HepG2 (cell line): ENCODE results near the gene PPP1CA. TPM values are rescaled to one million over a fixed set of nuclear protein-coding genes. Genes with fewer than 3 reads are reported as not detected.

Source experiments
- AHR ChIP-seq: IDR thresholded peaks from 2 replicates; pipeline ENCODE4 v1.6.1; 2018; ENCODE audit warnings: missing genetic modification reagents, missing compliant biosample characterization
- ARNT ChIP-seq: fragments of 450-650 bp; IDR thresholded peaks from 2 replicates; pipeline ENCODE4 v1.6.1; 2017
- BRD4 ChIP-seq: sonication (generic); formaldehyde crosslinking; IDR thresholded peaks from 2 replicates; pipeline ENCODE4 v1.4.0; 2020; ENCODE audit warnings: missing genetic modification reagents
- DMTF1 ChIP-seq: sonication (generic); formaldehyde crosslinking; IDR thresholded peaks from 2 replicates; pipeline ENCODE4 v1.4.0; 2020; ENCODE audit warnings: mild to moderate bottlenecking, missing genetic modification reagents
- EHMT2 ChIP-seq: fragments of 200-600 bp; sonication (generic); IDR thresholded peaks from 2 replicates; pipeline ENCODE4 v1.7.0; 2017; ENCODE audit warnings: antibody characterized with exemption, low read depth, low read length, borderline replicate concordance
- ELF1 ChIP-seq: sonication (generic); formaldehyde crosslinking; IDR thresholded peaks from 2 replicates; pipeline ENCODE4 v1.4.0; 2020; ENCODE audit warnings: missing genetic modification reagents
- GFI1 ChIP-seq: sonication (generic); formaldehyde crosslinking; IDR thresholded peaks from 2 replicates; pipeline ENCODE4 v1.5.0; 2020; ENCODE audit warnings: missing genetic modification reagents, mild to moderate bottlenecking, borderline replicate concordance
- GRHL1 ChIP-seq: sonication (generic); formaldehyde crosslinking; conservative IDR thresholded peaks from 2 replicates; pipeline ENCODE4 v1.8.0; 2022; ENCODE audit warnings: missing genetic modification reagents
- IRX3 ChIP-seq: sonication (generic); formaldehyde crosslinking; IDR thresholded peaks from 2 replicates; pipeline ENCODE4 v1.8.1; 2023; ENCODE audit warnings: mild to moderate bottlenecking, low read depth, missing genetic modification reagents, borderline replicate concordance
- PCBP2 ChIP-seq: fragments of 200-400 bp; formaldehyde crosslinking; optimal IDR thresholded peaks from 2 replicates; pipeline ENCODE3; 2018; ENCODE audit warnings: low read length, low read depth; ENCODE audit not compliant: poor library complexity, severe bottlenecking
- PHF20 ChIP-seq: sonication (generic); formaldehyde crosslinking; IDR thresholded peaks from 2 replicates; pipeline ENCODE4 v1.5.0; 2020; ENCODE audit warnings: mild to moderate bottlenecking, missing genetic modification reagents
- PLRG1 ChIP-seq: fragments of 450-650 bp; conservative IDR thresholded peaks from 2 replicates; pipeline ENCODE4 v1.6.1; 2016
- SRF ChIP-seq: IDR thresholded peaks from 2 replicates; pipeline ENCODE4 v1.6.1; 2011; ENCODE audit warnings: mild to moderate bottlenecking, low read depth, low read length, moderate library complexity
- THRA ChIP-seq: sonication (generic); formaldehyde crosslinking; IDR thresholded peaks from 2 replicates; pipeline ENCODE4 v1.4.0; 2020; ENCODE audit warnings: missing genetic modification reagents, borderline replicate concordance
- USF2 ChIP-seq, 2 experiments: sonication (generic) in 1 of 2; formaldehyde crosslinking in 1 of 2; IDR thresholded peaks; 2 replicates each; pipeline versions ENCODE4 v1.5.1 to v1.6.1; 2011 to 2020; ENCODE audit warnings: borderline replicate concordance in 1 of 2, low read depth in 1 of 2, low read length in 1 of 2, mild to moderate bottlenecking in 1 of 2, missing genetic modification reagents in 1 of 2, moderate library complexity in 1 of 2
- ZFYVE20 ChIP-seq: sonication (generic); formaldehyde crosslinking; IDR thresholded peaks from 2 replicates; pipeline ENCODE4 v1.8.0; 2023; ENCODE audit warnings: low read depth, mild to moderate bottlenecking, moderate library complexity, missing genetic modification reagents, borderline replicate concordance
- ZNF101 ChIP-seq: sonication (generic); formaldehyde crosslinking; IDR thresholded peaks from 2 replicates; pipeline ENCODE4 v1.4.0; 2020; ENCODE audit warnings: mild to moderate bottlenecking, low read depth, missing genetic modification reagents, borderline replicate concordance
- ZNF274 ChIP-seq: sonication (generic); formaldehyde crosslinking; IDR thresholded peaks from 2 replicates; pipeline ENCODE4 v1.5.1; 2020; ENCODE audit warnings: mild to moderate bottlenecking, missing genetic modification reagents
- ZNF547 ChIP-seq: sonication (generic); formaldehyde crosslinking; IDR thresholded peaks from 2 replicates; pipeline ENCODE4 v1.5.1; 2020; ENCODE audit warnings: mild to moderate bottlenecking, missing genetic modification reagents
- ZNF652 ChIP-seq: IDR thresholded peaks from 2 replicates; pipeline ENCODE4 v1.6.1; 2016; ENCODE audit warnings: low read depth, borderline replicate concordance
- ZNF678 ChIP-seq: sonication (generic); formaldehyde crosslinking; IDR thresholded peaks from 2 replicates; pipeline ENCODE4 v1.4.0; 2020; ENCODE audit warnings: mild to moderate bottlenecking, missing genetic modification reagents
- polyA plus RNA-seq, 8 experiments: library from polyadenylated mRNA; depleted of rRNA in 3 of 8; stranded (reverse) in 7 of 8; unstranded in 1 of 8; fragments of >200 nt; fragmentation: Illumina TruSeq in 4 of 8; extraction: Trizol in 4 of 8; gene quantifications; 2 replicates each; pipeline versions ENCODE4 v1.2.1 to v1.2.3, GENCODE V29; 2011 to 2016; ENCODE audit warnings: low read depth in 4 of 8, missing spikeins in 1 of 8, mixed read lengths in 1 of 8; ENCODE audit not compliant: insufficient read depth in 1 of 8
- total RNA-seq, 5 experiments: library from RNA; depleted of rRNA; stranded (reverse); fragments of >200 nt; fragmentation: Illumina TruSeq; extraction: Trizol; gene quantifications; 2 replicates each; pipeline ENCODE4 v1.2.3, GENCODE V29; 2016; ENCODE audit warnings: low read depth in 1 of 5

Gene PPP1CA
- total and polyA plus RNA-seq, 2 of the 13 experiments (the other 11 are each of a cell fraction or from before 2014, with no cell fraction given) = 149 to 170 TPM

- peak; percentile 55; the same call in 1 of the 2 replicates for TF ChIP-seq ZNF678 (CRISPR knock-in tag)
- peak; percentile 83; the same call in 1 of the 2 replicates for TF ChIP-seq IRX3 (CRISPR knock-in tag)
- TF ChIP-seq GFI1 (CRISPR knock-in tag) = peak; percentile 62; the same call in 1 of the 2 replicates
- TF ChIP-seq ZNF274 (CRISPR knock-in tag) = peak; percentile 91
- no peak for TF ChIP-seq PLRG1
- no peak for TF ChIP-seq EHMT2
- no peak for TF ChIP-seq GRHL1
- TF ChIP-seq AHR = peak; percentile 66; the same call in 1 of the 2 replicates
- no peak for TF ChIP-seq DMTF1 (CRISPR knock-in tag)
- 0 out of 2 replicates have a peak, but pooled peaks have one; percentile 28 for TF ChIP-seq BRD4 (CRISPR knock-in tag)
- no peak for TF ChIP-seq ZNF652
- TF ChIP-seq SRF = no peak
- TF ChIP-seq PHF20 (CRISPR knock-in tag) = peak; percentile 96
- TF ChIP-seq ZNF547 (CRISPR knock-in tag) = peak; percentile 75
- no peak for TF ChIP-seq ZNF101 (CRISPR knock-in tag)
- TF ChIP-seq ELF1 (CRISPR knock-in tag) = peak; percentile 45; the same call in 1 of the 2 replicates
- TF ChIP-seq THRA (CRISPR knock-in tag) = 0 out of 2 replicates have a peak, but pooled peaks have one; percentile 33
- peak; percentile 99 for TF ChIP-seq USF2 (IDR thresholded peaks at IDR 0.05; ENCODE audit: low read depth, low read length)
- TF ChIP-seq USF2 (CRISPR knock-in tag; IDR thresholded peaks at IDR 0.05; ENCODE audit: borderline replicate concordance) = peak; percentile 99
- TF ChIP-seq ARNT = no peak
- TF ChIP-seq PCBP2 = no peak
- peak; percentile 87; the same call in 1 of the 2 replicates for TF ChIP-seq ZFYVE20 (CRISPR knock-in tag)
These were observed 10.1 kb downstream of the PPP1CA start, which contains the start of gene RAD9A (continued) for GRCh38 chr11:67391304-67392182.
